HG02973 (cell line): ENCODE measurements around the gene FTO.

Source experiments
- ATAC-seq: cut with Tn5 transposase; IDR thresholded peaks from one replicate; pipeline ENCODE4 v1.9.1; 2021; ENCODE audit warnings: moderate library complexity; ENCODE audit not compliant: unreplicated experiment

The FTO gene

DNA sequence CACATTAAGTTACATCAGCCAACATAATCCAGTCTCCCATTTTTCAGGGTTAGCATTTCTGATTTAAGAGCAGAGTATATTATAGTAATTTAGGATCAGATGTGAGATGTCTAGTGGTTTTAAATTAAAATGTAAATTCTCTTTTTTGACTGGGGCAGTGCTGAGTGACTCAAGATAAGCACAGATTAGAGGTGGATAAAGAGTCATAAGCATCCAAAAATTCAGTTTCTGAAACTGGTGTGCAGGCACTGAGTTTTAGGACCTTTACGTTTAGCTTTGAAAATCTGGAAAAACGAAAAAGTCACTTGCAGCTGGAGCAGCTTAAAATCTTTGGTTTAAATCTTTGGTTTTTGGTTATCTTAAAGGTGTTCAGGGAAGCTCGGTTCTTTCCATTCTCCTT, 190.7 kb downstream of the FTO start:
- no peak for ATAC-seq

- no peak for ATAC-seq
Observed at GRCh38 chr16:53895433-53895832, 191.5 kb downstream of the FTO start.

- no peak for ATAC-seq
Observed at GRCh38 chr16:53895851-53896250, 191.9 kb downstream of the FTO start.

DNA sequence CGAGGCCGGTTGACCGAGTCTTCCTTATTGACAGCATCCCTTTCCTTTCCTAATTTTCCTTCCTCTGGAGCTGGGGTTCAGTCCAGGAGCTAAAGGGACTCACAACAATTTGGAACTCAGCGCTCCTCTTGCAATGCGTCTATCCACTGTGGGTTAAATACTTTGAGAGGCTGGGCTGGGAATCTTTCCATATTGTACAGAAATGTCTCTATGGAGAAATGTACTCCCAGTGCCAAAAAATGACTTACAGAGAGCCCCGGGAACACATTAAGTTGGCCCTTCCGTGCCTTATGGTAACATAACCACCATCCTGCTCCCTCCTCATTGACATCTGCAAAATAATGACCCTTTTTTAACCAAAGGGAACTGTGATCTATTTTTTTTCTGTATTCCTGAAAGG, 192.8 kb downstream of the FTO start:
- ATAC-seq = no peak

DNA sequence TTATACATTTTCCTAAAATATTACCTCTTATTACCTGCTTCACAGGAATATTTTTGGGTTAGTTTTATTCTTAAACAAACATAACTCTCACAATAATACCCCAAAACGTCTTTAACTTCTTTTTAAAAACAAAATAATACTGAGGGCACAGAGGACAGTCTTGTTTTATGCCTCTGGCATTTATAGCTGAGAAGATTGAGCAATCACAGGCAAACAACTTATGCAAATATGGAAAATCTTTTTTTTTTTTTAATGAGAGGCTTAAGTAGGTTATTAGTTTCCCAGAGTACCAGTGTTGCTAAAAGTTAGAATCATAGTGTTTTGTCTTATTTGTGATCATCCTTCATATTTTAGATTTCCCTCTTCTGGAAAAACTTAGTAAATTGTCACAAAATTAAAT, 195.0 kb downstream of the FTO start:
- ATAC-seq = no peak

- ATAC-seq = no peak
Observed at GRCh38 chr16:53899431-53899830, 195.5 kb downstream of the FTO start.

- no peak for ATAC-seq
Observed at GRCh38 chr16:53900667-53901066, 196.7 kb downstream of the FTO start.

DNA sequence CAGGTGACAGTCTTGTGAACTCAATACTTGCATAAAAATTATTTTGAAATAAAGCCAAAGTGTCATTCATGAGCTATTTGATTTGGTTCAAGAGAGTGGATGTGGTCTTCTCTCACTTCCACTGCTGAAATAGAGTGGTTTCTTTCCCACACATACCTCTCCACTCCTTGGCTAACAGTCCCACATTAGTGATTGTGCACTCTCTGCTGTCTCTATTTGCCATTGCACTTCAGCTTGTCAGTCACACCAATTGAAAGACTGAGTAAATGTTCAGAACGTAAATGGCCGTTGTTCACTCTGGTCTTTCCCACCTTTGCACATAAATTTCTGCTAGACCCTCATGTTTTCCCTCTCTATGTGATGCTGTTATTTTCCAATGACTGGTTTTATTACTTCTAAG, 197.5 kb downstream of the FTO start:
- ATAC-seq = no peak

GRCh38 chr16:53904533-53904932, 200.6 kb downstream of the FTO start:
- no peak for ATAC-seq

DNA sequence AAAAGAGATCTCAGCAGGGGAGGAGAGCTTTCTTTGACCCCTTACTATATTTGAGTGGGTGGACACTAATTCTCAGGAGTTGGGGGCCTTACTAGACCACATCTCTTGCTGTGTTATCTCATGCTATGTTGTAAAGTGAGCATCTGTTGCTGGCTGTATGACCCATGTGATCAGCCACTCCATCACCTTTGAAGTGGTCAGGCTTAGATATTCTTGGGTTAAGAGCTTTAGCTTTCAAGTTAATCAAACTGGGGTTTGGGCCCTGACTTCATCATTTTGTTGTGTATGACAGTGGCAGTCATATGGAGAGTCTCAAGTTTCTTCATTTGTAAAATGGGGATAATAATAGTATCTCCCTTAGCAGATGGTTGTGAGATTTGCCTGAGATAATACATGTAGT, 201.1 kb downstream of the FTO start:
- ATAC-seq = no peak

DNA sequence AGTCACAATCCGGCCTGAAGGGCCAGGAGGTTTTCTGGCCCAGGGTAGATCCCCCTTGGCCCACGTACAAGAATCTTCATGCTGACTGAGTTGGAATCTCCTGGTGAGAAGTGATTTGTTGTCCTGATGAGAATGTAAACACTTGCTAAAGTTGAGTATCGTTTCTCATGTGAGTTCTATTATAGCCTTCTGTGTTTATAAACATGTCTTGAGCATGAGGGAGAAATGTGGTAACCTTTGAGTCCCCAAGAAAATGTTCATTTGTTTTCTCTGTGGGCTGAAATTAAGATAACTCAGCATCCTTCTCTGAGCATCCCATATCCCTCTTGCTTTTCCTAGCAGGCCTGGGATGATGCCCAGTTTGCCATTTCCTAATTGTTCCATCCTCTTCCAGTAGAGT, 204.8 kb downstream of the FTO start:
- no peak for ATAC-seq

DNA sequence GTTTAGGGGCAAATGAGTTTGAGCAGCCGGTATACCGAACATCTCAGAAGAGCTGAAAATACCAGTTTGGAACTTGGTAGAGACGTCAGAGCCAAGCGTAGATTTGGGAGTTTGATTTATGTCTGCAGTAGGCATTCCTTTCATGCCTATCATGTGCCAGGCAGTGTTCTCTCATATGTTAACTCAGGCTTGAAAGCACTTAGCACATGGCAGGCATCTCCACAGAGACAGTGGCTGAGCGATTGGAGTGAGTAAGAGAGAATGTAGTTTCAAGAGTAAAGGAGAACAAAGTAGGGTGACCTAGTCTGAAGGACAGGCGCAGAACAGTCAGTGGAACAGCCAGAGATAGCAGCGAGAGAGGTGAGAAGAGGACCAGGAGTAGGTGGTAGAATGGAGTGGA, 207.0 kb downstream of the FTO start:
- ATAC-seq = no peak

GRCh38 chr16:53911513-53911912, 207.6 kb downstream of the FTO start:
- ATAC-seq = no peak

DNA sequence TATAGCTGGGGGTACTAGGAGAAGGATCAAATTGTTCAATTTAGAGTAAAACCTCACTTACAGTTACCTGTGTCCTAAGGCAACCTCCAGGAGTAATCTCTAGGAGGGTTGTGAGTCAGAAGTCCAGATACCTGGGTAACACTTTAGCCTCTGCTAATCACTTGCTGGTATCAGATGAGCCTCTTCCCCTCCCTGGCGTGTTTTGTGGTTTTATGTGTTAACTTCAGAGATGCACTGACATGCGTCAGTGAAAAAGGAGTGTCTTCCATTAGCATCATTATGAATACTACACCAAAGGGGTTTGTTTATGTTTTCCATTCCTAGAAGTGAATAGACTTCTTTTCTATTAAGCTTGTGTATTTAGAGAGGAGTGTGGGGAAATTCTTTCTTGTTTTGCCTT, 208.2 kb downstream of the FTO start:
- no peak for ATAC-seq

DNA sequence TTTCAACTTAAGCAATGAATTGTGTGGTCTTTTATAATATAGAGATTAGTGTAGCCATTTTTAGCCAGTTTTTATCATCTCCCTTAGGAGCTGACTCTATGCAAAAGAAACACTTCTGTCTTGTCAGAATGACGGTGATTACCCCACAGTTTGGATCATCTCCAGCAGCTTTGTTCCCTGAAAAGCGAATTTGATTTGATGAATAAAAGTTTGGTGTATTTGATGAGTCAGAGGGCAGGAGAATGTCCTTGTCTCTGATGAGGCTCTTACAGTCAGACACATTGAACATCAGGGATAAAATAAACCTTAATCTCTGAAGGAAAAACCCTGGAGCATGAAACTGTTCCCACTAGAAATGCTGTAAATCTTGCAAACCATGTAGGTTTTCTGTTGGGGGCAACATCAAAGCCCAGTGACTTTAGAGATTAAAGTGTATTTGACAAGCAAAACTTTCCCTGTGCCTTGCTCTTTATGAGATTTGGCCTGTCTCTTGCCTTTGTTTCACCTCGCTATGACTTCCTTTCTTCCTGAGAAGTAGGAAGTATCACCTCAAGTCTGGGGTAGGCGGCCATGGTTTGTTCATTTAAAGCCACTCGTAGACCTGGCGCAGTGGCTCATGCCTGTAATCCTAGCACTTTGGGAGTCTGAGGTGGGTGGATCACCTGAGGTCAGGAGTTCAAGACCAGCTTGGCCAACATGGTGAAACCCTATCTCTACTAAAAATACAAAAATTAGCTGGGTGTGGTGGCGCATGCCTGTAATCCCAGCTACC, 209.3 kb downstream of the FTO start:
- no peak for ATAC-seq

DNA sequence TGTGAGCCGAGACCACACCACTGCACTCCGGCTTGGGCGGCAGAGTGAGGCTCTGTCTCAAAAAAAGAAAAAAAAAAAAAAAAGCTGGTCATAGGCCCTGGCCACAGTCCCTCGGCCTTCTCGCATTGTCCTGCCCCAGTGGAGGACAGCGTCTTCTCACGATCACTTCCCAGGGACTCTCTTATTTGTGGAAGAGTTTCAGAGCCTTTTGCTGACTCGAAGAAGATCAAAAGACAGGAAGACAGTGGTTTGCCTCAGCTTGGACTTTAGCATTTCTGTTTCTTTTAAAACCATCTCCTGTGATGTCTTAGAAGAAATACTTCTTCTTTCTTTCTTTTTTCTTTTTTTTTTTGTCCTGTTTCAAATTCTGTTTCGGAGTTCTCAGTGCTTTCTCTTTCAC, 210.0 kb downstream of the FTO start:
- ATAC-seq = no peak

DNA sequence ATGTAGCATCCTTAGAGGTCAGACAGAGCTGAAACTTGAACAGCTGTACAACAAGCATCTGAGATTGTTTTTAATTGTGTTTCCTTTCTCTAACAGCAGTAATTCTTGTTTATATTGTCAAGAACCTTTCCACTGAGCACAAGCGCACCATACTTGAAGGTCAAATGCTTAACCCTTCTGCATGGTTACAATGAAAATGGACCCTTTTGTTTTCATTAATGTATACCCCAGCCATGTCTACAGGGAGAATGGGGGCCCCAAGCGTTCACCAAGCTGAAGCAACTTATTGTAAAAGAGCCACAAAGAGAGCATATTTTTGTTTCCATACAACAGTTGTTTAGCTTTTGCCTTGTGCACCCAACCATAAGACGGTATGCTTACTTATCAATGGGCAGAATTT, 210.8 kb downstream of the FTO start:
- ATAC-seq = no peak

DNA sequence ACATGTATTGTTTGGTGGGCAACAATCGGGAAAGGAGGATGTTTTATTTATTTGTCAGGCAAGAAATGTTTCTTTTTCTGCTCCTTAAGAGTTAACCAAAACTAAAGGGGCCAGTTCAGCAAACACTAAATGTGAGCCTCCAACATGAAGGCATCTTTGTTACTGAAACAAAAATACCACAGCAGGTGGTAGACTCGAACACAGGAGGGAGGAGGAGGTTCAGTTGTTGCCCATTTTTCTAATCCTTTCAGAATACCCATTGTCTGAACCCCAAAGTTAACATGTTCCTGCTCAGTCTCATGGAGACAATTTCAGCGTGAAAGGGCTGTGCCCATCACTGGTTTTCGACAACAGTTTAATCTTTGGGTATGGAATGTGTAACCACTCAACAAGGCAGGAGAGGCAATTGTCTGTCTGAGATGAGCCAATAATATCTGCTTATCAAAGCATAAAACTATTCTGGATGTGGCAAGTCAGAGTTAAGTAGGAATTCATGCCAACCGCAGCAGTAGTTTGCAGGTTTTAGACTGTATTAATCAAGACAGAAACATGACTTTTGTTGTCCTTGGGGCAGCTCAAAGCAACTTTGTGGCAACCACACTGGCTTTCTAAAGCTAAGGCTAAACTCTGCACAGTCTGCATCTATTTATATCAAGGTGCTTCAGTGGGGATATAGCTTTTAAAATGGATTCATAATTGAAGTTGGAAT, 211.7 kb downstream of the FTO start:
- no peak for ATAC-seq

GRCh38 chr16:53920988-53921387, 217.0 kb downstream of the FTO start:
- ATAC-seq = no peak

- no peak for ATAC-seq
Observed at GRCh38 chr16:53922067-53922806, 218.3 kb downstream of the FTO start.

DNA sequence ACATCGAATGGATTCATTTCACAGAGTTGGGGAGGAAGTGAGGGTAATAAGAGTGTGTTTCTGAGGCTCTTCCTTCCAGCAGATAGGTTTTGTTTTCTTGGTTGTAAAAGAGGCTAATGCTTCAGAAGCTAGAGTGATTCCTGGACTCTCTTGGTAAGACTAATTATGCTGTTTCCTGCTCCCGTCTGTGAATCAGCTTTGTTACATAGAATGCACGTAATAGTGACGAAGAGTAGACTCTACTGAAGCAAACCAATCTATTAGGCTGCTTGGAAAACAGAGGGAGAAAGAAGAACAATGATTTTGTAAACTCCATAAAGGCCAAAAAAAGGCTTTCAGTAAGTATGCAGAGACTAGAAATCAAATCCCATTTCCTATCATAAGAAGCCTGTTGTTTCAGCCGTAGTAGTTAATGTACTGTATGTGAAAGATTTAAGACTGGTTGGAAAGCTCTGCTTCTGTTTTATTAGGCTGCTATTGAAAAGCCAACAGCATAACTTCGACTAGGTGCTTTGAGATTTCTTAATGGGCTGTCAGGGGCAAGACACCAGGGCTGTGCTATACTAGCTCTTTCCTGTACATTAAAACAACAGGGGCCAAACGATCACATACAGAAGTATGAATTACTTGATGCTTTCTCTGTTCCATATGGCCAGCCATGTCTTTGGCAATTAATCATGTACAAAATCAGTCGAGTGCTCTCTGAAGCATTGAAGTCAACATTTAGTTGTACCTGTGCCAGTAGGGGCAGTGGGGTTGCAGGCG, 219.0 kb downstream of the FTO start:
- ATAC-seq = no peak
